Endometrium (tissue), 2 donors: ENCODE results near the gene AGR2.
A peak's percentile ranks its signal among the peaks of the same experiment; 100 is the strongest.

Source experiments
- FAIRE-seq: peaks from 2 replicates; lab custom pipeline; 2012; peaks lifted over from hg19 to GRCh38; lab: Jason Lieb, UNC
- donor health status: control.
- donor health status: control.

Gene AGR2

DNA sequence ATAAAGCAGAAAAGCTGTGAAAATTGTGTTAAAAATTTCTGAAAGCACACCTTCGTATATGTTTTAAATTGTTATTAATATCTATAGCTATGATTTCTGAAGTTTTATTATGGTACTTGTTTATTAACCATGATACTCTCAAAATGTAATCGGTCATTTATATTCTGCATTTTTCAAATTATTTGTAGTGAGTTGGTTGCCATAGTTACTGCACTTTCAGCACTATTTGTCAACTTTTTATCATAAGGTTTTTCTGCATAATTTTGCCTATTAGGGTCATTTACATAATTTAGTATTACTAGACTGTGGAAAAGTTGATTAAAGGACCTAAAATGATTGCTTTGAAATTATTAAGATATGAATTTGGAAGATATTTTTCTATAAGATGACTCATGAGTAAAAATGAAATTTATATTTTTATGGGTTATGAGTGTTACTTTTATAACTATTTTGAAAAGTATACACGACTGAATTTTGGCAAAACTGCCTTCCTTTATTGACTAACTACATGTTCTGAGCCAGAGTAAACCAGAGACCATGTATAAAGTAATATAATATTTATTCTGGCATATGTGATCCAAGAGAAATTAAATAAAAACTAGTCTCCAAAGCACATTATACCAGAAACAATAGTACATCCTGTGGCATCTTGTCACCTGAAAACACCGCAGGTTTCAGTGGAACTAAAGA is 7.9 kb upstream of the AGR2 start:
- peak; percentile 12 for FAIRE-seq

GRCh38 chr7:16811551-16811950 is 6.8 kb upstream of the AGR2 start:
- no peak for FAIRE-seq

- no peak for FAIRE-seq
These were observed 5.8 kb upstream of the AGR2 start for GRCh38 chr7:16810573-16810972.

DNA sequence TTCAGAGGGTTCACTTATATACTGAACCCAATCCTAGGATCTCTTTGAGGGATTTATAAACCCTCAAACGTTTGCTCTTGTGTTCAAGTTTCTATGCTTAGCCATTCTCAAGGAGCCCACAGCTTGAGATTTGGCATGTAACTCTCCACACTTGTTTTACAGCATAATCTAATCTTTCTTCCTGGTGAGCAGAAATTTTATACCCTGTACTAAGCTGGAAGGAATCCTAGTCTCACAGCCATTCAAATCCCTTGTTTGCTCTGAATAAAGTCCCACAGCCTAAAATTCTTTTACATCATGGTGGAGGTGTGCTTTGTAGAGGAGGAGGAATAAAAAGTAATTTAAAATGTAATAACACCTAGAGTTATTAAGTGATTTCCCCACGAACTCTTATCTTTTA is 5.3 kb upstream of the AGR2 start:
- FAIRE-seq = no peak

DNA sequence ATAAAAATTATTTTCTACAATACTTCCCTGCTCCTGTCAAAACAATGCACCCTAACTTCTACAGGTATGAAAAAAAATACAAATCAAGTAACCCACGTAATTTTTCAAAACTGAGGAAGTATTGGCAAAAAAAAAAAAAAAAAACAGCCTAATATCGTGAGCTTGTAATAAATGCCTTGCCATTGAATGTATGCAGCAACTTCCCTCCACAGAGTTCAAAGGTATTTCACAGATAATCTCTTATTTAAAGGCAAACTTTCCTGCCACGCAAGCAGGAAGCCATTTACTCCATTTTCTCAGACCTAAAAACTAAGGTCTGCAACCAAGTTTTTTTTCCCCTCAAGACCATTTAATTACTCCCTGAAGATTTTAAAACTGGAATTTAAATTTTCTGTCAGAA is 642 bp upstream of the AGR2 start:
- no peak for FAIRE-seq

DNA sequence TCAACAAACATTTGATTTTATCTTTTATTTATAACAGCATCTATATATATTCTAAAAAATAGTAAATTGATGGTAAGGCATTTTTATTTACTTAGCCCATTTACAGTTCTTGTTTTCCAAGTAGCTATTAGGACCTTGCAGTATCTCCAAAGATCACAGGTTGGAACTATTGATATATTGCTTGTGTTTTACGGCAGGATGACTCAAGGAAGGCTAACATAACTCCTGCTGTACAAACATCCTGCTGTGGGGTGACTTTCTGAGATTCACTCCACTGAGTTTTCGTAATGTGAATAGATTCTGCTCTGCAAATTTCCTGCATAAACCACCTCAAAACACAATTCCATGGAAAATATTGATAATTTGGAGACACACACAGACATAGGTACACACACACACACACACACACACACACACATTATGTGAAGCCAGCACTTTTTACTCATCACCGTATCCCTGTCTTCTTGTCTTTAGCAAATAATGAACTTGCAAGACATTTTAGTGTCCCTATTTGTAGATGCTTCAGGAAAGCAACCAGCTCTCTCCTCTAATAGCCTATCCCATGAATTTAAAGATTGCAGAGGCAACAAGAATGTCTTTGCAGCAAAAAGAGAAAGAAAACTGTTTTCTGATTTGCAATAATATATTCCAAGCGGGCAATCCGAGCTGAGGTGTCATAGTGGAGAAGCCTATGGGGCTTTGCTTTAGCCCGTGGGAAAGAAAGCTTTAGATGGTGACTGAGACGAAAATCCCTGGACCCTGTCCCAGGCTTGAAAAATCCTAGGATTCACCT is 722 bp downstream of the AGR2 start:
- FAIRE-seq = no peak

GRCh38 chr7:16803125-16803524 is 1.7 kb downstream of the AGR2 start:
- no peak for FAIRE-seq

DNA sequence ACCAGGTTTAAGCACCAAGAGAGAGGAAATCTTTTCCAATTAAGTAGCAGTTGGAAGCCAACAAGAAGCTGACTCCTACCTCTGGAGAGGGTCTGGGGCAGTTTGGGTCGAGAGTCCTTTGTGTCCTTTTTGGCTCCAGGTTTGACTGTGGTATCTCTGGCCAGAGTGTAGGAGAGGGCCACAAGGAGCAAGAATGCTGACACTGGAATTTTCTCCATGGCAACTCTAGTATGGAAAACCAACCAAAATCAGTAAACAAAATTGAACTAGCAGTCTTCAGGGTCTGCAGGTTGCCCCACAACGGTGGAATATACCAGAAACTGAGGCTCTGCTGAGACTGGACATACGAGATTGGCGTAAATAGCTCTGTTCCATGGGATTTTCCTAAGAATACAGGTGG is 3.2 kb downstream of the AGR2 start:
- FAIRE-seq = no peak

- no peak for FAIRE-seq
These were observed 3.7 kb downstream of the AGR2 start for GRCh38 chr7:16801111-16801542.

- FAIRE-seq = no peak
These were observed 9.2 kb downstream of the AGR2 start for GRCh38 chr7:16795624-16796023.

GRCh38 chr7:16794986-16795385 is 9.8 kb downstream of the AGR2 start:
- no peak for FAIRE-seq

DNA sequence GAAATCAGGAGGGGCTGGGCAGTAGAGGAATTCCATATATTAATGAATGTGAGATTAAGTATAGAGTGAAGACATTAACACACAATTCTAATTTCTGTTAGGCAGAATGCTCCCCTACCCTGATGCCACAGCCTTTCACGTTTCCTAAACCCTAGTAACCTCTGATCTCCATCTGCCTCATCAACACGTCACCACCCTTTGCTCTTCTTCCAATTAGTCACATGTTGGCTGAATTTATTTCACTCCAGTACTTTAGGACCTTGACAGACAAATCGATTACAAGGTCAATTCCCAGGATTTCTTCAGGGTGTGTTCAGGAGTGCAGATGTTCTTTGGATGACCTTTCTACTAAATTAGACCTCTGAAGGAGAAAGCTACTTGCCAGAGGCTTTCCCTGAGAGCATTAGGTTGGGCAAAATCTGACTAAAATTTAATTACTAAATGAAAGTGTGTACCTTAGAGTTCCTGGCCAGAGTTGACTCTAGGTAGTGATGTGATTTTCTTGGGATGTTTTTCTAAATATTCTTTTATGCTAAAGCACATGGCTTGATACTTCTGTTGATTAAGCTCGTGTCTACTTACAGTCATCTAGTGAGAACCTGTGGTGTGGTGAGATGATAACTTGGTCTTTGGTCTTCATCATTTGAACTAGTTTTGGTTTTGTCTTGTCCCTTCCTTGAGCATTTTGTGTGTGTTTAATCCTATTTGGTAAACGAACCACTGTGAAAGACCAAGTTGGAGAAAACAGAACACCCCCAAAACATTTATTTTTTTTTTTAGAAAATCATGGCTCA is 12.7 kb downstream of the AGR2 start:
- FAIRE-seq = no peak

DNA sequence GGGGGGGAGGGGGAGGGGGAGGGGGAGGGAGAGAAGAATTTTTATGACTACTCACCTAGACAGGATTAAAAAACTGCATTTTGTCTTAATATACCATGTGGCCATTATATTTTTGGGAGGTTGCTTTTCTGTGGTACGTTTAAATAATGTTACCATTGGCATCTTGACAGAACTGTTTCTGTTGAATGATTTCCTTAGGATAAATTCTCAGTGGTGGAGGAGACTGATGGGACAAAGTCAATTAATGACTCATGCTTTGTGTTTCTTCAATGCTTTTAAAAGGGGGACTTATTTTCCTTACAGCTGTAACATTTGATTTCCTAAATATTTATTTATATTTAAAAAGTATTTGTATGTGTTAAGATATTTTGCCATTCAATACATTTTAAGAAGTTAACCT is 13.7 kb downstream of the AGR2 start:
- FAIRE-seq = no peak

DNA sequence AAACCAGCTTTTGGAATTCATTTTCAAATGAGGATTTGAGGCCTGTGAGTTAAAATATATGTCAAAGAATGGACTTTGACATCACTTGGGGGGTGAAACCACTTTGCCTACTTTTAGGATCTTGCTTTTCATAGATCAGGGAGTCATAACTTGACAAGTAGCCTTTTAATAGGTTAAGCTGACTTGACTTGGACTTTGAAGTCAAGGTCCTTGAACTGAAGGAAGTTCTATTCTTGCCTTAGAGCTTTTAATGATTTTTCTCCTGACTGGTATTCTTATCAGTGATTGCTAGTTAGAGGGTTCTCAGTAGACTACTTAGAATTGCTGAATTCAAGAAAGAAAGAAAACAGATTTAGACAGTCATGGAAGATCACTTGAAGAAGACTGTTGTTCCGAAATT is 17.7 kb downstream of the AGR2 start:
- FAIRE-seq = no peak

DNA sequence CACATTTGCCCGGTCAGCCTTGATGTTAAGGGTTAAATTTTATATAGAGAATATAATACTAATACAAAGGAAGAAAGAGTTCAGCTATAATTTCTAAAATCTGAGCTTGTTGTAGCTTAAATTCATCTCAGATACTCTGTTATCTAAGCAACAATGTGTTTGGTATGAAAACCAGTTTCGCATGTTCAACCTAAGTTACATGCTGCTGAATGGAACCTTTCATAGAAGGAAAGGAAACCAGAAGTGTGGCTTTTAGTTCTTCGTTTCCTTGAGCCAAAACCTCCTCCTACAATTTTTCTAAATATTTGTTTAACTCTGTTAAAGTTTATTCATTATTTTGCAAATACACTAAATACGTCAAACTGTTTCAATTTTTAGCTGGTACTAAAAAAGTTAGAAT is 18.5 kb downstream of the AGR2 start:
- no peak for FAIRE-seq

DNA sequence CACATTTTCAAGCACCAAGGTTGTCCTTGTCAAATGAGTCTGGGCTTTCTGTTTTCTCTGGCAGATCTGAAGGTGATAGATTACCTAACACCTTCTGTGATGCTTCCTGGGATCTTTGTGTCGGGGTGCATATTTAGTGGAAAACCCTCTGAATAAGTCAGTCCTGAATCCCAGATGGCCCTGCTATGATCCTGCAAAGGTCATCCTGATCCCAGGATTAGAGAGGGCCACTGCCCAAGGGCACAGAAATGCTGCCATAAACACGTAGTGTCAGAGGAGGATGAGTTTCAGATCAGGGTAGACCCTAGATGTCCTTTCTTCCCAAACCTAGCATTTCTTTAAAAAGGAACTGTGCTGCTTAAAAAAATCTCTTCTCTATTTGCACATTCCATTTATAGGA is 19.0 kb downstream of the AGR2 start:
- no peak for FAIRE-seq

GRCh38 chr7:16785321-16785720 is 19.5 kb downstream of the AGR2 start:
- no peak for FAIRE-seq

GRCh38 chr7:16780596-16780995 is 24.2 kb downstream of the AGR2 start:
- FAIRE-seq = no peak

- no peak for FAIRE-seq
These were observed 25.7 kb downstream of the AGR2 start for GRCh38 chr7:16779051-16779450.

DNA sequence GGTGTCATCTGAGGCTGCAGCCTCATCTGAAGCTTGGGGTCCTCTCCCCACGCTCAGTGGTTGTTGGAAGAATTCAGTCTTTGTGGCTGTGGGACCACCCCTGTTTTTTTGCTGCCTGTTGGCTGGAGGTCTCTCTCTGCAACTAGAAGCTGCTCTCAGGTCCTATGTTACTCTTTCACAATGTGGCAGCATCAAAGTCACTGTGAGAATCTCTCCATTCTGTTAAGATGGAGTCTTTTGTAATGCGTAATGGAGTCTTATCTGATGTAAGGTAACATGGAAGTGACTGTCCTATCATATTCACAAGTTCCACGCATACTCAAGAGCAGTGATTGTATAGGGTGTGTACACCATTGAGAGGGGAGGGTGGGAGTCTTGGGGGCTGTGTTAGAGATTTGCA is 26.3 kb downstream of the AGR2 start:
- FAIRE-seq = no peak

- FAIRE-seq = no peak
These were observed 28.7 kb downstream of the AGR2 start for GRCh38 chr7:16776053-16776452.

DNA sequence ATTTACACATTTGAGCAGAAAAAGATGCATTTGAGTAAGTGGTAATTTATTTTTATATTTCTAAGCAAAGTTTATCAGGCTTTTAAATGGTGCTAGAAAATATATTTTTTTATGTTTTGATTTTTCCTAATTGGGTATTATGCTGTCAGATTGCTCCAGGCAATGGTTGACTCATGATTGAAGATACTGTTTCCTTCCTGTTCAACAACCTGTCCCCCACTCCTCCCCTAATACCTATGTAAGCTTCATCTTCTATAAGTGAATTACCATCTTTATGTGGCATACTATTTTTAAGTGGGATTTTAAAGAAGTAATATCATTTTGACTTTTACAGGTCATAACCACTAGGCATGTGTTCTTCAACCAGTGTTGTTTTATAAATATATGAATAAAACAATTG is 29.8 kb downstream of the AGR2 start:
- FAIRE-seq = no peak

DNA sequence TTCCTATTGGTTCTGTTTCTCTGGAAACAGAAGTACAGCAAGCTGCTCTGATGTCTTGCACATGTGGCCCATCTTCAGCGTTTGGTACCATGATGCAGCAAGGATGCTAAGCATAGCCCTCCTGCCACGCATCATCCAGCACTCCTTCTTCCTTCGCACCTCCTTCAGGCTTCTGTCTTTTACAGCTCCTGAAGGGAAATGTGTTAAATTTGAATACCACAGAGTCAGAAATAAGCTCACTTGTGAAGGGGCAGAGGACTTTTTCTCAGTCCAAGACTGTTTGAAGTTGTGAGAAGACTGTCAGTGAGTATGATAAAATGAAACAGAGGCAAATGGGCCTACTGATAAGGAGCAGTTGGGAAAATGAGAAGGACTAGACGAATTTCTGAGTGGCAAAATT is 30.5 kb downstream of the AGR2 start:
- FAIRE-seq = no peak
